Esophagus squamous epithelium (tissue), 5 donors: ENCODE data around the gene TSPAN4. TPM values are rescaled to one million over a fixed set of nuclear protein-coding genes. Genes with fewer than 3 reads are reported as not detected.

Source experiments
- DNase-seq: peaks from one replicate; lab custom pipeline; 2025; lab: John Stamatoyannopoulos, UW
- H3K27ac ChIP-seq, 4 donors: fragments of 200-600 bp; sonication (generic); one replicate each; pipeline ENCODE4 v1.5.1; 2016 to 2019; ENCODE audit warnings: mild to moderate bottlenecking in 1 of 4
- H3K27me3 ChIP-seq, 4 donors: fragments of 200-600 bp; sonication (generic); 1 replicate in 3 of 4; 2 replicates in 1 of 4; pipeline versions ENCODE4 v1.5.1 to v1.6.0; 2017 to 2021; ENCODE audit warnings: antibody characterized with exemption in 1 of 4
- H3K36me3 ChIP-seq, 3 donors: fragments of 200-600 bp; sonication (generic); one replicate each; pipeline ENCODE4 v1.5.1; 2016 to 2019
- H3K4me1 ChIP-seq, 3 donors: fragments of 200-600 bp; sonication (generic); one replicate each; pipeline ENCODE4 v1.5.1; 2017 to 2019
- H3K4me3 ChIP-seq, 4 donors: fragments of 200-600 bp; sonication (generic); 1 replicate in 3 of 4; 2 replicates in 1 of 4; pipeline ENCODE4 v1.5.1; 2016 to 2019; ENCODE audit warnings: mild to moderate bottlenecking in 2 of 4, moderate library complexity in 1 of 4
- H3K9me3 ChIP-seq, 3 donors: fragments of 200-600 bp; sonication (generic); one replicate each; pipeline ENCODE4 v1.5.1; 2016 to 2019
- POLR2A ChIP-seq, 4 donors: fragments of 450-650 bp; IDR thresholded peaks; one replicate each; pipeline ENCODE4 v1.6.1; 2017; ENCODE audit warnings: antibody characterized with exemption in 4 of 4, mild to moderate bottlenecking in 4 of 4, moderate library complexity in 3 of 4
- WGBS, 2 donors: methylation state at CpG; one replicate each; pipeline ENCODE4 v1.1.5; 2018; 5-methylcytosine and 5-hydroxymethylcytosine counted together
- intact Hi-C: fragments of 100-400 bp; cut with DNase I; formaldehyde crosslinking; loops from one replicate; pipeline ENCODE4 v1.15.0; 2022
- total RNA-seq, 4 donors: library from RNA; depleted of rRNA; stranded (reverse); fragments of >200 nt; gene quantifications; one replicate each; pipeline ENCODE4 v1.1.0, GENCODE V29; 2016
- TF ChIP-seq, protein P1 (sequence below), 6 experiments: fragments of 450-650 bp in 4 of 6; fragments of 200-600 bp in 2 of 6; sonication (generic) in 2 of 6; IDR thresholded peaks; one replicate each; pipeline ENCODE4 v1.5.1; 2016 to 2019; ENCODE audit warnings: antibody characterized with exemption in 6 of 6, mild to moderate bottlenecking in 4 of 6, moderate library complexity in 4 of 6
- donor health status: DM: yes; HTN: yes; CAD: no.

Gene TSPAN4
- total RNA-seq, 4 donors from 2014 or later = 6.8 to 59.7 (median 19.0) TPM

GRCh38 chr11:870418-870817 is 27.8 kb downstream of the TSPAN4 start:
- Histone ChIP-seq H3K27ac (no peak overlapping the region), H3K36me3 (peaks cover 0 to 46% (median 0%) of the 10 kb centered on the region in 3 donors), H3K4me3 (no peak overlapping the region), H3K27me3 (no peaks in the 10 kb centered on the region), H3K9me3 (no peaks in the 10 kb centered on the region), H3K4me1 (no peaks in the 10 kb centered on the region)
- intact Hi-C loops = no loop called here
- TF ChIP-seq, protein P1, sequence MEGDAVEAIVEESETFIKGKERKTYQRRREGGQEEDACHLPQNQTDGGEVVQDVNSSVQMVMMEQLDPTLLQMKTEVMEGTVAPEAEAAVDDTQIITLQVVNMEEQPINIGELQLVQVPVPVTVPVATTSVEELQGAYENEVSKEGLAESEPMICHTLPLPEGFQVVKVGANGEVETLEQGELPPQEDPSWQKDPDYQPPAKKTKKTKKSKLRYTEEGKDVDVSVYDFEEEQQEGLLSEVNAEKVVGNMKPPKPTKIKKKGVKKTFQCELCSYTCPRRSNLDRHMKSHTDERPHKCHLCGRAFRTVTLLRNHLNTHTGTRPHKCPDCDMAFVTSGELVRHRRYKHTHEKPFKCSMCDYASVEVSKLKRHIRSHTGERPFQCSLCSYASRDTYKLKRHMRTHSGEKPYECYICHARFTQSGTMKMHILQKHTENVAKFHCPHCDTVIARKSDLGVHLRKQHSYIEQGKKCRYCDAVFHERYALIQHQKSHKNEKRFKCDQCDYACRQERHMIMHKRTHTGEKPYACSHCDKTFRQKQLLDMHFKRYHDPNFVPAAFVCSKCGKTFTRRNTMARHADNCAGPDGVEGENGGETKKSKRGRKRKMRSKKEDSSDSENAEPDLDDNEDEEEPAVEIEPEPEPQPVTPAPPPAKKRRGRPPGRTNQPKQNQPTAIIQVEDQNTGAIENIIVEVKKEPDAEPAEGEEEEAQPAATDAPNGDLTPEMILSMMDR (IDR thresholded peaks at IDR 0.05) = no peak
- TF ChIP-seq POLR2A (IDR thresholded peaks at IDR 0.05) = no peak
- WGBS, 2 donors = 0% methylated on average over 1 of the region's 8 CpGs; no CpG with 5 or more reads in 1 of the 2 donors
- no peak for DNase-seq

DNA sequence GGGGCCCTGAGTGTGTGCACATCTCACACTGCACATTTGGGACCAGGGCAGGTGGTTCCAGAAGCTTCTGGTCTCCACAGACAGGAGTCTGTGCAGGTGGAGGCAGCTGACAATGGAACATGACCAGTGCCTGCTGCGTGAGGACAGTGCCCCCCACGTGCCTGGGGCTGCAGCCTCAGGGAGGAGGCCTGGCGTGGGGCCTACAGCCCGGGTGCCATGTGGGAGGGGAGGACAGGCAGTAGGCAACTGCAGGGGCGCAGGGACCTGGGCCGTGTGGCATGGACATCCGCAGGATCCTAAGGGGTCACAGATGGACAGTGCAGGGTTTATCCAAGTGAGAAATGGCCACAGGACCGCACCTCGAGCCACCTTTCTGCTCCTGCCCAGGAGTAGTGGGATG is 28.8 kb downstream of the TSPAN4 start:
- WGBS, 2 donors = 24 to 67% methylated on average over 2 to 5 of the region's 9 CpGs
- peaks cover 0 to under 1% (median 0%) of the 10 kb centered on the region in 3 donors for H3K4me1 ChIP-seq
- DNase-seq = no peak
- intact Hi-C loops = no loop called here
- H3K27ac ChIP-seq = no peak overlapping the region
- H3K9me3 ChIP-seq = no peaks in the 10 kb centered on the region
- TF ChIP-seq POLR2A (IDR thresholded peaks at IDR 0.05) = no peak
- TF ChIP-seq, protein P1 (IDR thresholded peaks at IDR 0.05) = no peak
- no peak overlapping the region for H3K4me3 ChIP-seq
- H3K36me3 ChIP-seq = peaks cover 0 to 45% (median 0%) of the 10 kb centered on the region in 3 donors
- H3K27me3 ChIP-seq = no peaks in the 10 kb centered on the region

DNA sequence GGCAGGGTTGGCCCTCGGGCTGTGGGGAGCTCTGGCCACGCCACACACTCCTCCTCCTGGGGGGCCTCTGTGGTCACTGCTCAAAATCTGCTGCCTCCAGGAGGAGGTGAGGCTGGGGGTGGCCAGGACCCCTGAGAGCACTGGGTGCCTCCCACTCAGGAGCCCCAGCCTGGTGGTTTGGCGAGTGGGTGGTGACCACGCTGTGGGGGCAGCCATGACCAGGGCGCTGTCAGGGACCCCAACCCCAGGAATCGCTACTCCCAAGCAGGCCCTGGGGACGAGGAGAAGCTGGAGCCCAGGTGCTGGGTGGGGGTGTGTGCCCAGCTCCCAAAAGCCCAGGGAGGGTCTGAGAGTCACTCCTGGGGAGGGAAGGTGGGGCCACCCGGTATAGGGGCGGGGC is 30.1 kb downstream of the TSPAN4 start:
- peaks cover 0 to 37% (median 0%) of the 10 kb centered on the region in 3 donors for H3K36me3 ChIP-seq
- no peak overlapping the region for H3K4me3 ChIP-seq
- 81 to 100% methylated on average over 1 to 3 of the region's 9 CpGs for WGBS, 2 donors
- no peaks in the 10 kb centered on the region for H3K9me3 ChIP-seq
- peaks cover 0 to 6% (median 0%) of the 10 kb centered on the region in 3 donors for H3K4me1 ChIP-seq
- no peak overlapping the region for H3K27ac ChIP-seq
- no peaks in the 10 kb centered on the region for H3K27me3 ChIP-seq
- TF ChIP-seq, protein P1 (IDR thresholded peaks at IDR 0.05) = no peak
- no peak for TF ChIP-seq POLR2A (IDR thresholded peaks at IDR 0.05)
- no peak for DNase-seq
- intact Hi-C loops = no loop called here

GRCh38 chr11:873706-874105 is 31.1 kb downstream of the TSPAN4 start:
- H3K9me3 ChIP-seq = no peaks in the 10 kb centered on the region
- intact Hi-C loops = no loop called here
- WGBS, 2 donors = 55 to 78% methylated on average over 11 of the region's 12 CpGs
- H3K4me1 ChIP-seq = peaks cover 0 to 6% (median 0%) of the 10 kb centered on the region in 3 donors
- DNase-seq = no peak
- TF ChIP-seq POLR2A (IDR thresholded peaks at IDR 0.05) = no peak
- TF ChIP-seq, protein P1 (IDR thresholded peaks at IDR 0.05) = no peak
- H3K4me3 ChIP-seq = no peak overlapping the region
- H3K27ac ChIP-seq = no peak overlapping the region
- peaks cover 0 to 46% (median 0%) of the 10 kb centered on the region in 3 donors for H3K36me3 ChIP-seq
- no peaks in the 10 kb centered on the region for H3K27me3 ChIP-seq

- Histone ChIP-seq H3K27me3 (no peaks in the 10 kb centered on the region), H3K27ac (no peak overlapping the region), H3K36me3 (peaks cover 0 to 49% (median 4%) of the 10 kb centered on the region in 3 donors), H3K4me3 (no peak overlapping the region), H3K9me3 (no peaks in the 10 kb centered on the region), H3K4me1 (peaks cover 0 to 6% (median 0%) of the 10 kb centered on the region in 3 donors)
- no peak for DNase-seq
- intact Hi-C loops = no loop called here
- no peak for TF ChIP-seq POLR2A (IDR thresholded peaks at IDR 0.05)
- TF ChIP-seq, protein P1 (IDR thresholded peaks at IDR 0.05) = no peak
- 90% methylated on average over 8 of the region's 16 CpGs; no CpG with 5 or more reads in 1 of the 2 donors for WGBS, 2 donors
Measured at GRCh38 chr11:875203-875602, 32.6 kb downstream of the TSPAN4 start.
